ENCODE results near the gene XYLT1.
A peak's percentile ranks its signal among the peaks of the same experiment; 100 is the strongest.

The XYLT1 gene

GRCh38 chr16:17072104-17072503 is 398.7 kb downstream of the XYLT1 start:
- DNase-seq (ENCODE audit: low read depth in 2 of 3, low spot score in 2 of 3) = no peak

GRCh38 chr16:17070882-17071592 is 399.7 kb downstream of the XYLT1 start:
- DNase-seq (ENCODE audit: low read depth in 2 of 3, low spot score in 2 of 3) = peak; percentile 20 to 56 (median 41)

- DNase-seq (ENCODE audit: low read depth in 2 of 3, low spot score in 2 of 3) = no peak
Measured at GRCh38 chr16:17069681-17070080, 401.1 kb downstream of the XYLT1 start.

- DNase-seq (ENCODE audit: low read depth in 2 of 3, low spot score in 2 of 3) = no peak
Measured at GRCh38 chr16:17068524-17068923, 402.2 kb downstream of the XYLT1 start.

GRCh38 chr16:17067882-17068281 is 402.9 kb downstream of the XYLT1 start:
- no peak for DNase-seq (ENCODE audit: low read depth in 2 of 3, low spot score in 2 of 3)

- no peak for DNase-seq (ENCODE audit: low read depth in 2 of 3, low spot score in 2 of 3)
Measured at GRCh38 chr16:17063201-17064139, 407.3 kb downstream of the XYLT1 start.

GRCh38 chr16:17062676-17063075 is 408.1 kb downstream of the XYLT1 start:
- DNase-seq (ENCODE audit: low read depth in 2 of 3, low spot score in 2 of 3) = no peak

- no peak for DNase-seq (ENCODE audit: low read depth in 2 of 3, low spot score in 2 of 3)
Measured at GRCh38 chr16:17061326-17061725, 409.4 kb downstream of the XYLT1 start.

GRCh38 chr16:17058471-17058870 is 412.3 kb downstream of the XYLT1 start:
- no peak for DNase-seq (ENCODE audit: low read depth in 2 of 3, low spot score in 2 of 3)

GRCh38 chr16:17056666-17057065 is 414.1 kb downstream of the XYLT1 start:
- DNase-seq (ENCODE audit: low read depth in 2 of 3, low spot score in 2 of 3) = no peak

GRCh38 chr16:17053536-17054160 is 417.1 kb downstream of the XYLT1 start:
- DNase-seq (ENCODE audit: low read depth in 2 of 3, low spot score in 2 of 3) = no peak

All from activated CD8-positive, alpha-beta memory T cell treated with anti-CD3 and anti-CD28 coated beads for 48 hours (primary cell).